PFSK-1 (cell line): ENCODE results near the gene STARD8.

Experiments
- POLR2AphosphoS5 ChIP-seq: IDR thresholded peaks from 2 replicates; pipeline ENCODE4 v1.6.1; 2012; ENCODE audit warnings: low read depth, mild to moderate bottlenecking, control low read depth, low read length, moderate library complexity
- SIN3A ChIP-seq: IDR thresholded peaks from 2 replicates; pipeline ENCODE4 v1.6.1; 2012; ENCODE audit warnings: mild to moderate bottlenecking, low read length, moderate library complexity, borderline replicate concordance; ENCODE audit not compliant: insufficient read depth
- TAF1 ChIP-seq: IDR thresholded peaks from 2 replicates; pipeline ENCODE4 v1.6.1; 2012; ENCODE audit warnings: low read length, control low read depth, borderline replicate concordance; ENCODE audit not compliant: insufficient read depth
- TF ChIP-seq, protein P1 (sequence below), 2 experiments: IDR thresholded peaks; 2 replicates each; pipeline versions ENCODE4 v1.6.1 to v1.8.0; 2011 to 2012; ENCODE audit warnings: low read depth in 2 of 2, low read length in 2 of 2, control low read depth in 1 of 2, inconsistent platforms in 1 of 2, mild to moderate bottlenecking in 1 of 2, moderate library complexity in 1 of 2; ENCODE audit not compliant: insufficient read depth in 1 of 2

- TF ChIP-seq TAF1 (no peak), POLR2AphosphoS5 (no peak), SIN3A (no peak)
- TF ChIP-seq, protein P1, sequence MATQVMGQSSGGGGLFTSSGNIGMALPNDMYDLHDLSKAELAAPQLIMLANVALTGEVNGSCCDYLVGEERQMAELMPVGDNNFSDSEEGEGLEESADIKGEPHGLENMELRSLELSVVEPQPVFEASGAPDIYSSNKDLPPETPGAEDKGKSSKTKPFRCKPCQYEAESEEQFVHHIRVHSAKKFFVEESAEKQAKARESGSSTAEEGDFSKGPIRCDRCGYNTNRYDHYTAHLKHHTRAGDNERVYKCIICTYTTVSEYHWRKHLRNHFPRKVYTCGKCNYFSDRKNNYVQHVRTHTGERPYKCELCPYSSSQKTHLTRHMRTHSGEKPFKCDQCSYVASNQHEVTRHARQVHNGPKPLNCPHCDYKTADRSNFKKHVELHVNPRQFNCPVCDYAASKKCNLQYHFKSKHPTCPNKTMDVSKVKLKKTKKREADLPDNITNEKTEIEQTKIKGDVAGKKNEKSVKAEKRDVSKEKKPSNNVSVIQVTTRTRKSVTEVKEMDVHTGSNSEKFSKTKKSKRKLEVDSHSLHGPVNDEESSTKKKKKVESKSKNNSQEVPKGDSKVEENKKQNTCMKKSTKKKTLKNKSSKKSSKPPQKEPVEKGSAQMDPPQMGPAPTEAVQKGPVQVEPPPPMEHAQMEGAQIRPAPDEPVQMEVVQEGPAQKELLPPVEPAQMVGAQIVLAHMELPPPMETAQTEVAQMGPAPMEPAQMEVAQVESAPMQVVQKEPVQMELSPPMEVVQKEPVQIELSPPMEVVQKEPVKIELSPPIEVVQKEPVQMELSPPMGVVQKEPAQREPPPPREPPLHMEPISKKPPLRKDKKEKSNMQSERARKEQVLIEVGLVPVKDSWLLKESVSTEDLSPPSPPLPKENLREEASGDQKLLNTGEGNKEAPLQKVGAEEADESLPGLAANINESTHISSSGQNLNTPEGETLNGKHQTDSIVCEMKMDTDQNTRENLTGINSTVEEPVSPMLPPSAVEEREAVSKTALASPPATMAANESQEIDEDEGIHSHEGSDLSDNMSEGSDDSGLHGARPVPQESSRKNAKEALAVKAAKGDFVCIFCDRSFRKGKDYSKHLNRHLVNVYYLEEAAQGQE (IDR thresholded peaks at IDR 0.05; ENCODE audit: insufficient read depth in 1 of 2, low read depth in 2 of 2, low read length in 2 of 2): no peak
Observed at GRCh38 chrX:68698942-68699341, 51.5 kb downstream of the STARD8 start.
